G401 (cell line): ENCODE data around the gene TCEAL6. TPM values are rescaled to one million over a fixed set of nuclear protein-coding genes. Genes with fewer than 3 reads are reported as not detected.
"Not testable (repeated sequence)": the region's sequence is repeated elsewhere in the genome, so short reads cannot be mapped to it uniquely, and the experiment has no call there.

ENCODE experiments used
- DNase-seq: peaks from one replicate; pipeline ENCODE4 v3.0.0-alpha.2; 2015; ENCODE audit warnings: low spot score
- in situ Hi-C: cut with HindIII; loops from 2 replicates; pipeline ENCODE4 v1.10.0; 2016; ENCODE audit warnings: low sequenced_read_pairs, mixed read lengths
- total RNA-seq: library from RNA; depleted of rRNA; stranded (reverse); fragments of >200 nt; shearing (Covaris generic); gene quantifications from 2 replicates; pipeline ENCODE4 v1.2.3, GENCODE V29; 2014; rRNA removed

TCEAL6 gene
- not detected in 2 replicates for total RNA-seq

GRCh38 chrX:102142274-102142673 is at the start of gene TCEAL6:
TCEAL6 (minus strand) TSS chrX:102142481.
- DNase-seq: peak; percentile 65
- in situ Hi-C loops: not testable (repeated sequence)

- in situ Hi-C loops: no loop called here
- DNase-seq: no peak
These were observed 43.9 kb upstream of the TCEAL6 start for GRCh38 chrX:102185967-102186720.

GRCh38 chrX:102155806-102156179 is 13.5 kb upstream of the TCEAL6 start, which contains the start of gene BEX5:
BEX5 (minus strand) TSS chrX:102155977; CDS start chrX:102154265, 1,712 bp downstream.
- in situ Hi-C loops: no loop called here
- peak; percentile 89 for DNase-seq

GRCh38 chrX:102154900-102155805 is 12.9 kb upstream of the TCEAL6 start:
- peak; percentile 56 for DNase-seq
- in situ Hi-C loops: no loop called here

- in situ Hi-C loops: no loop called here
- DNase-seq: peak; percentile 57
These were observed 12.1 kb upstream of the TCEAL6 start for GRCh38 chrX:102154218-102154860.

GRCh38 chrX:102141631-102142030 is 650 bp downstream of the TCEAL6 start:
- in situ Hi-C loops, DNase-seq: not testable (repeated sequence)

- DNase-seq, in situ Hi-C loops: not testable (repeated sequence)
These were observed 1.4 kb downstream of the TCEAL6 start for GRCh38 chrX:102140876-102141275.

- in situ Hi-C loops: no loop called here
- no peak for DNase-seq
These were observed 4.2 kb downstream of the TCEAL6 start for GRCh38 chrX:102138064-102138463.

GRCh38 chrX:102129473-102129872 is 12.8 kb downstream of the TCEAL6 start:
- DNase-seq: peak; percentile 55
- in situ Hi-C loops: no loop called here

- in situ Hi-C loops: no loop called here
- no peak for DNase-seq
These were observed 15.4 kb downstream of the TCEAL6 start for GRCh38 chrX:102126863-102127262.

GRCh38 chrX:102126080-102126818 is 16.0 kb downstream of the TCEAL6 start:
- DNase-seq, in situ Hi-C loops: not testable (repeated sequence)

- peak; percentile 81 for DNase-seq
- in situ Hi-C loops: not testable (repeated sequence)
These were observed 16.8 kb downstream of the TCEAL6 start, which contains the start of gene TCEAL2 for GRCh38 chrX:102125436-102125835. TCEAL2 (plus strand) TSS chrX:102125679; CDS start chrX:102126831, 1,152 bp downstream.

- DNase-seq, in situ Hi-C loops: not testable (repeated sequence)
These were observed 17.3 kb downstream of the TCEAL6 start for GRCh38 chrX:102125014-102125413.

- in situ Hi-C loops: no loop called here
- no peak for DNase-seq
These were observed 26.5 kb downstream of the TCEAL6 start for GRCh38 chrX:102115748-102116147.

- DNase-seq: no peak
- in situ Hi-C loops: no loop called here
These were observed 28.9 kb downstream of the TCEAL6 start for GRCh38 chrX:102113367-102113766.
